ENCODE data around the gene STAT5A.
"Not testable (repeated sequence)": the region's sequence is repeated elsewhere in the genome, so short reads cannot be mapped to it uniquely, and the experiment has no call there.

The STAT5A gene

DNA sequence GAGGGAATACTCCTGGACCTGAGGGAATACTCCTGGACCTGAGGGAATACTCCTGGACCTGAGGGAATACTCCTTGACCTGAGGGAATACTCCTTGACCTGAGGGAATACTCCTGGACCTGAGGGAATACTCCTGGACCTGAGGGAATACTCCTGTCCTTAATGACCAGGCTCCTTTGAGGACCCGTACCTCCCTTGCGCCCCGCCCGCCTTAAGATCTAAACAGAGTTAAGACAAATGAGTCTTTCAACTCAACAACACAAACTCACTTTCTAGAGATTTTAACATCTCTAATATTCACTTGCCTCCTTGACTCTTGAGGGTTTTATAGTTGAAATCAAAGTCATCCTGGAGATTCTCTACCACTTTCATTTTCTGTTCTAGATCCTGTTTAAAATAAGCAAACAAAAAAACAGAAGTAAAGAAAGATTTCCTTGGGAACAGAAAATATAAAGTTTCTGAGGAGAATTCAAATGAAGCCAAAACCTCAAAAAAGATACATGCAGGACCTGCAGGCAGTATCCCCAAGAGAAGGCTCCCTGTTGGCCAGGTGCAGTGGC is 50.2 kb downstream of the STAT5A start:
- DNase-seq, result no peak

DNA sequence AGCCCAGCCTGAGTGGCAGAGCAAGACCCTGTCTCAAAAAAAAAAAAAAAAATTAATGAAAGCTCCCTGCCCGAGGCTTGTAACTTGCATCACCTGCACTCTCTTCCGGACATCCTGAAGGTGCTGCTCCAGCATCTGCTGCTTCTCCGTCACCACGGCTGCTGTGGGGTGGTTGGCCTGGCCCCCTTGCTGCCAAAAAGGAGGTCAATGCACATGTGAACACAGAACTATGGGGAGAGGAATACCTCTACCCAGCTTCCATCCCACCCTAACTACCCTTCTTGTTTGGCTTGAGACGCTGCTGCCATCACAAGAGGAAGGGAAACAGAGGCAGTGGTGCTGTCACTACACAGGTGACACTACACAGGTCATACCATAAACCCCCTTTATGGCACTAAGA is 50.9 kb downstream of the STAT5A start:
- DNase-seq, result no peak

DNA sequence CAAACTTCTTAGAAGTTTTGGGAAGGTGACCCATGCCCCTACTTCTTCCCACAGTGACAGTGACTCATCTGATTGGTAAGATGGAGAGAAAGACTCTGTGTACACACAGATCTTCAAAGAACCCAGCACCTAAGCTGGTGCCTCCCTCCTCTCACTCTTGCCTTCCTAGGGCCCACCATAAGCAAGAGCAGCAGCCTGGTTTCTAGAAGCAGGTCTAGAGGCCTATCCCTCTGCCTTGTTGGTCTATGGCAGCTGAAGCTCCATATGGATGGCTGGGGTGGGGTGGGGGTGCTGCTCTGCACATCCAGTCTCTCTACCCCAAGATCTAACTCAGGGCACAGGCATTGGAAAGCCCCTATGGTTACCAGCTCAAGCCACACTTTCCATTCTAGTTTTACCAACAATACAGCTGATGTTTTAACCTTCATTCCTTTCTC is 52.4 kb downstream of the STAT5A start:
- DNase-seq, result no peak

DNA sequence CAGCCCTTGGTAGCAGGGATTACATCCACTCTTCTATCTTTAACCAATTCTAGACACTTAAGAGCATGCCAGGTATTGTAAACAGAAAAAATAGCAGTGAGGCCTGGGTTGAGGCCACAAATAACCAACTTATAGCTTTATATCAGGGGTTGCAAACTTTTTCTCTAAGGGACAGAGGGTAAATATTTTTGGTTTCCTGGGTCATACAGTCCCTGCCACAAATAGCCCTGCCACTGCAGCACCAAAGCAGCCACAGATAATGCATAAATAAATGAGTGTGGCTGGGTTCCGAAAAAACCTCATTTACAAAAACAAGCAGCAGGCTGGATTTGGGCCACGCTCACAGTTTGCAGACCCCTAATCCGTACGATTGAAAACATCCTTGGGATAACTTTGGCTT is 53.3 kb downstream of the STAT5A start:
- no peak for DNase-seq

DNA sequence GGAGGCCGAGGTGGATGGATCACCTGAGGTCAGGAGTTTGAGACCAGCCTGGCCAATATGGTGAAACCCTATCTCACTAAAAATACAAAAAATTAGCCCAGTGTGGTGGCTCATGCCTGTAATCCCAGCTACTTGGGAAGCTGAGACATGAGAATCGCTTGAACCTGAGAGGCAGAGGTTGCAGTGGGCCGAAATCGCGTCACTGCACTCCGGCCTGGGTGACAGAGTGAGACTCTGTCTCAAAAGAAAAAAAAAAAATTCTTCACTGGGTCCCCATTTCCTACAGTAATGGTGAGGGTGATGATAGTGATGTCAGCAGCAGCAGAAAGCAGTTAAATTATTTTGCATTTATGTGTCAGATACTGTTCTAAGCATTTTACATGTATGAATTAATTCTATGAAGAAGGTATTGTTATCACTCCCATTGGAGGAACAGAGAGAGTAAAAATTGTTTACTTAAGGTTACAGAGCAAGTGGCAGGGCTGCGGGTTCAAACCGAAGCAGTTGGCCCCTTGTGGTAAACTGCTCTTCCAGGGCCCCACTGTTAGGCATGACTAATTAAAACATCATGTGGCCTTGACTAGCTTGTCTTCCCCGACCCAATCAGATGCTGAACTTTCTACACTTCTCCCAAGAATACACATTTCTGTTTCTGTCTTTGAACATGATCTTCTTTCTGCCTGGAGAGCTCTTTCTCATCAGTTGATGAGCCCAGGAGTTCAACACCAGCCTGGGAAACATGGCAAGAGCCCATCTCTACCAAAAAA is 54.1 kb downstream of the STAT5A start:
- no peak for DNase-seq

DNA sequence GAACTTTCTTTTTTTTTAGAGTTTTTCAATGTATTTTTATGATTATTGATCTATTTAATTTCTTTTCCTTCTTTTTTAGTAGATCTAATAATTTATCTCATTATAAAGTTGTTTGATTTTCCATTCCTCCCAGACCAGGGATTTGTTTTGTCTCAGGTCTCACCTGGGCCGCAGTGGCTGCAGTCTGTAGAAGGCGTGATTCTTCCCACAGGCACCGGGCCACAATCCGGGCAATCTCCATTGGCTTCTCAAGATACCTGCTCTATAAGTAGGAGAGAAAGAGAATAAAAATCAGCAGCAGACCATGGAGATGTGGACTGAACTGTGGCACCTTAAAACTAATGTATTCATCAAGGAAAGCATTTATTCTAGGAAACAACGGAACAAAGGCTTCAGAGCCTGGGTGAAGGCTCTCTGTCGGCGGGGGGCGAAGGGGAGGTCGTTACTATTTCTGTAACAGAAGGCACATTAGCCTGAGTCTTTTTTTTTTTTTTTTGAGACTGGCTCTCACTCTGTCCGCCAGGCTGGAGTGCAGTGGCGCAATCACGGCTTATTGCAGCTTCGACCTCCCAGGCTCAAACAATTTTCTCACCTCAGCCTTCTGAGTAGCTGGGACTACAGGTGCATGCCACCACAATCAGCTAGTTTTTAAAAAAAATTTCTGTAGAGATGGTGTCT is 57.2 kb downstream of the STAT5A start:
- peak; percentile 72 for DNase-seq

DNA sequence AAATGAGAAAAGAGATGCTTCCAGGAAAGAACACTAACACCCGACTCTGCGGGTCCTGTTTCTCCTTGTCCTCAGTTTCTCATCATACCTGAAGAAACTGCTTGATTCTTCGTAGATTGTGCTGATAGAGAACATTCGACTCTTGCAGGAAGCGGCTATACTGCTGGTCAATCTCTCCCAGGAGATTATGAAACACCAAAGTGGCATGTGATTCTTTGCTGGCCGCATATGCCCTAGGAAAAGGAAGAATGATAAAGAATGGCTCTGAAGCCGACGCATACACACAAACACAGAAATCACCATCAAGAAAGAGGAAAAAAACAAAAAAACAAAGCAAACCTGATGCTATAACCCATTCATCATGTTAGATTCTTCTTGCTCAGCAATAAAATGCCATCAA is 58.2 kb downstream of the STAT5A start:
- no peak for DNase-seq

DNA sequence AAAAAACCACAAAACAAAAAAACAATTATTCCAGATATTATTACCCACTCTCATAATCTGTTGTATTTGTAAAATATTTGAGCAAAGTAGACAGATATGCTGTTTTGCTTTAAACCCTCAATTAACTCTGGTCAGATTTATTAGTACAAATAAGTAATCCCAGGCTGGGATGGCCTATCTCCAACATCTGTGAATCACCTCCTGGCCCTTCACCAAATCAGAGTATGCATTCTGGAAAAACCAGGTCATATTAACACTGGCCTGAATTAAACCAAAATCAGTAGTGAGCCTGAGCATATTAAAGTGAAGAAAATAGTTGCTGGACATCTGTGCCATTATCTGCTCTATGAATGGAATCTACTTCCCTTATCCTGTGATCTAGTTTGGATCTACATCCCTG is 58.9 kb downstream of the STAT5A start:
- no peak for DNase-seq

DNA sequence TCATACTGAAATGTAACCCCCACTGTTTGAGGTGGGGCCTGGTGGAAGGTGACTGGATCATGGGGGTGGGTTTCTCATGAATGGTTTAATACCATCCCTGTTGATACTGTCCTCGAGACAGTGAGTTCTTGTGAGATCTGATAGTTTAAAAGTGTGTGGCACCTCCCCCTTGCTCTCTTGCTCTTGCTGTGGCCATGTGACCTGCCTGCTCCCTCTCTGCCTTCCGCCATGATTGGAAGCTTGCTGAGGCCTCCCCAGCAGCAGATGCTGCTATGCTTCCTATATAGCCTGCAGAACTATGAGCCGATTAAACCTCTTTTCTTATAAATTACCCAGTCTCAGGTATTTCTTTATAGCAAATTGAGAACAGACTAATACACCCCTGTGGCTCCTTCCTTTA is 59.3 kb downstream of the STAT5A start:
- no peak for DNase-seq

DNA sequence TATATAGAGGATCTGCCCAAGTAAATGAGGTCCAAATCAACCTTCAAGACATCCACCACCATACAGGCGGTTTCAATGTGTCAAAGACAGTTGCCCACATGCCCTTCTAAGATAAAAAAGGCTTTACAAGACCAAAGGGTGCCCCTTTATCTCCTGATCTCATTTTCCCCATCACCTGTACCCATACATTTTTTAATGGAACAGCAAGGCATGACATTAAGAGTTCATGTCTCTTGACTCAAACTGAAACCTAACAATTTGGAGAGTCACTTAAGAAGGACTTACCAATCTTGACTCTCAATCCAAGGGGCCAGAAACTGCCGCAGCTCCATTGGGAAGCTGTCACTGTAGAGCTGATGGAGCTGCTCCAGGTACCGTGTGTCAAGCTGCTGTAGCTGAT is 59.8 kb downstream of the STAT5A start:
- DNase-seq, result no peak

DNA sequence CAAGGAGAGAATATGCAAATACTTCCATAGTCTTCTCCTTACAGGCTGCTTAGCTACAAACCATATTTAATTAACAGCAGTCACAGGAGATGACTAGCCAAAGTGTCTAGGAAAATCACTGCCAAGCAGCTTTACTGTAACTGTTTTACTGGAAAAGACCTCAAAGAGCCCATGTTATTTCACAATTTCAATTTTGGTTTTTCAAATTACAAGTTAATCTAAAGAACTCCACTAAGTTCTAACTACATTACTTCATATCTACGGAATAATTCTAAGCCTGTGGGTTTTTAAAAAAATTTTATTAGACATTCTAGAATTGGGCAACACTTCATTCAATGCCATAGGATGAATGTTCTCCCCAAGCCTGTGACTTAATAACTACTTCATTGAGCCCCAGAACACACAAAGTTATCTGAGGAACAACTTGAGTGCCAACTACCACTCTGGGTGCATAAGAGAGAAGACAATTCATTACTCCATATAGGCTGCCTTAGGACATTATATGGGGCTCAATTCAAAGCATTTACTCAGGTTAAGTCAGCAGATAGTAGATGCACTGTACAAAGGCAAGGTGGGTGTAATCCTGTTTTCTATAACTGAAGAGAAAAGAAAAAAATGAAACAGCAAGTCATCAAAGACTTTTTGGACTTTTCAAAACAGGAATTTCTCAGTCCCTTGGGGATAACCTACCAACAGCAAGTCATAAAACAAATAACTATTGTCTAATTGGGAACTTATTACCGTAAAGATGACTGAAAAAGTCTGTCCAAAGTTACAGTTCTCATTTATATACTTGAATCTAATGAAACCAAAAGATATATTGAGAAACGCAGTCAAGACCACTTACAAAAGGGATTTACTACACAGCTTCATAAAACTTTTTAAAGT is 66.9 kb downstream of the STAT5A start:
- no peak for DNase-seq

DNA sequence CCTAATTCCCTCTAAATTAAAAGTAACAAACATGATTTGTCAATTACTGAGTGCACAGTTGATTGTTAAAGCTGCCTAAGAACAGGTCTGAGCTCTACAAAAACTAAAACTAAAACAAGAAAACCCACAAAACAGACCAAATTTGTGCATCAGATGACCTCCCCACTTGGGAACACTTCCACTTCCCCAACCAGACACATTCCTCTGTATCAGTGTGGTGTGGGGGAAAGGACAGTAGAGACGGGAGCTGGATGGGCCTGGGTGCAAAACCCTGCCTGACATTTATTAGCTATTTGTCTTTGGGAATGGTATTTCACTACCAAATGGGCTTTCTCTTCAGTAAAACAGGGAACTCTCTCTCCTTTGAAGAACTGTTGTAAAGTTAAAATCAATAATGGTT is 70.1 kb downstream of the STAT5A start:
- no peak for DNase-seq

DNA sequence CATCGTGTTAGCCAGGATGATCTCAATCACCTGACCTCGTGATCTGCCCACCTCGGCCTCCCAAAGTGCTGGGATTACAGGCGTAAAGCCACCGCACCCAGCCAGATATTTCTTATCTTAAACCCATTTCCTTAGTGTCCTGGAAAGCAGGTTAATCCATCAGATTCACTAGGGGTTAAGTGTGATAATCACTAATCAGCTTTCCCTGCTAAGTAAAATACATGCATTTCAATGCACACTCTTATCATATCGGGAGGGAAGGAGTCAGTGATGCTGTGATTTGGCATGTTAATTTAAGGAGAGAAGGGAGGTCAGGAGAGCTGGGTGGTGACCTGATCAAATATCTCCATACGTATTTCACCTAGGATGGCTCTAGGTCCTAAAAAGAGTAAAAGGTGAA is 70.8 kb downstream of the STAT5A start:
- DNase-seq, result no peak

DNA sequence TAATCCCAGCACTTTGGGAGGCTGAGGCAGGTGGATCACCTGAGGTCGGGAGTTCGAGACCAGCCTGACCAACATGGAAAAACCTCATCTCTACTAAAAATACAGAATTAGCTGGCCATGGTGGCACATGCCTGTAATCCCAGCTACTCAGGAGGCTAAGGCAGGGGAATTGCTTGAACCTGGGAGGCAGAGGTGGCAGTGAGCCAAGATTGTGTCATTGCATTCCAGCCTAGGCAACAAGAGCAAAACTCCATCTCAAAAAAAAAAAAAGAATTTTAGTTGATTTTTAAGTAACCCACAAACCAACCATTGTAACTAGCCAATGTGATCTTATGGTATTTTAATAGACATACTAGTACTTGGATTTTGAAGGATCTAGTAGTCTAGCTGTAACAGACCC is 72.1 kb downstream of the STAT5A start:
- DNase-seq, result not testable (repeated sequence)
